Renal pelvis (tissue), 4 donors: ENCODE measurements around the gene SHC2. TPM values are rescaled to one million over a fixed set of nuclear protein-coding genes. Genes with fewer than 3 reads are reported as not detected.
"Not testable (repeated sequence)": the region's sequence is repeated elsewhere in the genome, so short reads cannot be mapped to it uniquely, and the experiment has no call there.

Experiments
- DNase-seq: peaks from one replicate; pipeline ENCODE4 v3.0.0-alpha.2; 2013
- polyA plus RNA-seq, 3 donors: library from polyadenylated mRNA; unstranded; fragments of 120-200 nt; gene quantifications; one replicate each; pipeline ENCODE4 v1.2.1, GENCODE V29; 2013; ENCODE audit not compliant: insufficient read length in 3 of 3

SHC2 gene
- polyA plus RNA-seq, 3 donors = 30.2 to 57.5 (median 36.2) TPM

DNA sequence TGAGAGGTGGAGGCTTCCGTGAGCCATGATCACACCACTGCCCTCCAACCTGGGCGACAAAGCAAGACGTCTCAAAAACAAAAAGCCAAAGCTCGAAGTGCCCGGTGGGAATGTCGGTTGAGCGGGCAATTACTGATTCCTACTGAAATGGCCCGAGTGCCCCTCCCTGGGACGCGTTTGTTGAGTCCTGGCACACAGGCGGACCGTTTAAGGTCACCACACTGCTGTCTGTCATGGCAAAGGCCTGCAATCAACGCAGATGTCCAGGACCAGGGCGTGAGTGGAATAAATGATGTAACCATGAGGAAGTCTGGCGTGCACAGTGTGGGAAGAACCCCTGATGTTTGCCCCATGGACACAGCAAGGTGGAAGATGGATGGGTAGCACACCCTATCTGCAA is 32.7 kb downstream of the SHC2 start:
- DNase-seq = no peak

DNA sequence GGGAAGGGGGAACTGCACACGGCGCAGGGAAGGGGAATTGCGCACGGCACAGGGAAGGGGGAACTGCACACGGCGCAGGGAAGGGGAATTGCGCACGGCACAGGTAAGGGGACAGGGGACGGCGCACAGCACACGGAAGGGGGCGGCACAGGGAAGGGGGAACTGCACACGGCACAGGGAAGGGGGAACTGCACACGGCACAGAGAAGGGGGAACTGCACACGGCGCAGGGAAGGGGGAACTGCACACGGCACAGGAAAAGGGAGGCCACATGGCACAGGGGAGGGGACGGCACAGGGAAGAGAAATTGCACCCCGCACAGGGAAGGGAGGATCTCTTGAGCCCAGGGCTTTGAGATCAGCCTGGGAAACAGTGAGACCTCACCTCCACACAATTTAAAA is 33.2 kb downstream of the SHC2 start:
- DNase-seq = not testable (repeated sequence)

DNA sequence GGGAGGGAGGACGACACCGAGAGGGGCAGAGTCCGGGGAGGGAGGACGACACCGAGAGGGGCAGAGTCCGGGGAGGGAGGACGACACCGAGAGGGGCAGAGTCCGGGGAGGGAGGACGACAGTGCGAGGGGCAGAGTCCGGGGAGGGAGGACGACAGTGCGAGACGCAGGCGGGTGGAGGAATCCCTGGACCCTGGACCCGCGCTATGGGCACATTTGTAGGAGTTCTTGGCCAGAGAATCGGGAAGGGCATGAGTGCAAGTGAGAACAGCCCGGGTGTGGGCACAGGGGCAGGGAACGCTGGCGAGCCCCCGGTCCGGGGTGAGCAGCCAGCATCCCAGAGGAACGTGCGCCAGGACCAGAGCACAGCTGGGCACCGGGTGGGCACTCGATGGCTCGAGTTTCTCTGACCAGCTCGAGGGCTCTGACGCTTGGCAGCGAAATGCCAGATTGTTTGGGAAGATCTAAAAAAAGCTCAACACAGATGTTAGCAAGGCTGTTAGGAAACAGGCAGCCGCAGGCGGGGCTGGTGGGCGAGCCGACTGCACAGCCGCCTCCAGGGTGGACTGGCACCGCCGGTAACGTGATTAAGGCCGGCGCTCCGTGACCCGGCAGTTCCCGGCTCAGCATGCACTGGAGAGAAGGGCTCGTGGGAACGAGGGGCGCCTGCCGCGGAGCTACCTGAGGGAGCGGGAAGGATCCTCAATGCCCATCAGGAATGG is 33.9 kb downstream of the SHC2 start:
- no peak for DNase-seq

DNA sequence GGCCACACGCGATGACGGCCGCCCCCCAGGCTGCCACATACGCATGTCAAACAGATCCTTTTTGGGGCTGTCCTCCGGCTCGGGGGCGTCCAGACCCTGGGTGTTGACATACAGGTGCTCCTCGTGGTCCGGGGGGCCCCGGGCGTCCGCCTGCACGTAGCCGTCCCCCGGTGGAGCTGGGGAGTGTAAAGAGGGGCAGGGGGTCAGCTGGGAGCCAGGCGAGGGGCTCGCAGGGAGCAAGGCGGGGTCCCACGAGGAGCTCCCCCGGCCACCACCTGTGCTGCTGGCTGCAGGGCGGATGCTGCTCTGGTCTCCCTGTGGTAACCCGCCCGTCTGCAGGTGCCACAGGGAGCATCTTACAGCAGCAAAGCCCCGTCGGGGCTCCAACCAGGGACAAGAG is 35.8 kb downstream of the SHC2 start:
- DNase-seq = no peak

GRCh38 chr19:424546-424945 is 36.3 kb downstream of the SHC2 start:
- no peak for DNase-seq

GRCh38 chr19:423691-424466 is 37.0 kb downstream of the SHC2 start:
- no peak for DNase-seq

DNA sequence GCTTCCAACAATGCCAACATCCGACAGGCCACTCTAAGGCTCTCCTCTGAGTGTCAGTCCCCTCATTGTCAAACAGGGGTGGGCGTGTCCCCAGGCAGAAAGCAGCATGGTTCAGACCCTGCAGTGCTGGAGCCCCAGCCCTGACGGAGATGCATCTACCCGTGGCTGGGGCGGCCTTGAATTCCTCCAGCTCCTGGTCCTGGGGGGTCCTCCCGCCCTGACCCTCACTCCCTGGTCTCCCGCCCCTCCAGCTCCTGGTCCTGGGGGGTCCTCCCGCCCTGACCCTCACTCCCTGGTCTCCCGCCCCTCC is 38.0 kb downstream of the SHC2 start:
- DNase-seq = not testable (repeated sequence)

DNA sequence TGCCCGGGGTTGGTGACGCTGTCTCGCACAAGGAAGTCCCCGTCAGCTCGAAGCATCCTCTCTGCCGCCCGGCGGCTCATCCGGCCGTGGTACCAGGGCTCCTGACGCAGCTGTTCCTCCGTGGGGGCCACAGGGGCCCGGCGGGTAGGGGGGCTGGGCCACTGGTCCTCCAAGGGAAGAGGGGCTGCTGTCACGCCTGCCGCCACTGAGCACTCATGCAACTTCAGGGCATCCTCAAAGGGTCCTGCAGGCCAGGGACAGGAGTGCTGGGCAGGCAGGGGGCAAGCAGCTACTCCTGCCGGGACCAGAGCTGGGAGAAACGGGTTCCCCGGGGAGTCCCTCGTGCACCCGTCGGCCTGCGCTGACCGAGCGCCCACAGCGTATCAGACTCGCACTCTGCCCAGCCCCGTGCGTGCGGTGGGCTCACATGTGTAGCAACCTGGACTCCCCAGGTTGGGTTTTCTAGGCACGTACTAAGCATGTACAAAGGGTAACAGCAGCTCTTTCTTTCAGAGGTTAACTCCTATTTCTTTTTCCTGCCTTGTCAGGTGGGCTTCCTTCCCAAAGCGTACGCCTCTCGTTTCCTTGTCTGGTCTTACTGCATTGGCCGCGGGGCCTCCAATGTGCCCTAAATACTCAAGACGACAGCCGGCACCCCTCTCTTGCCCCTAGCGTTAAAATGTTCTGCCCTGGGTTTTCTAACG is 38.5 kb downstream of the SHC2 start:
- DNase-seq = no peak

- no peak for DNase-seq
Observed at GRCh38 chr19:419721-420515, 40.9 kb downstream of the SHC2 start.

DNA sequence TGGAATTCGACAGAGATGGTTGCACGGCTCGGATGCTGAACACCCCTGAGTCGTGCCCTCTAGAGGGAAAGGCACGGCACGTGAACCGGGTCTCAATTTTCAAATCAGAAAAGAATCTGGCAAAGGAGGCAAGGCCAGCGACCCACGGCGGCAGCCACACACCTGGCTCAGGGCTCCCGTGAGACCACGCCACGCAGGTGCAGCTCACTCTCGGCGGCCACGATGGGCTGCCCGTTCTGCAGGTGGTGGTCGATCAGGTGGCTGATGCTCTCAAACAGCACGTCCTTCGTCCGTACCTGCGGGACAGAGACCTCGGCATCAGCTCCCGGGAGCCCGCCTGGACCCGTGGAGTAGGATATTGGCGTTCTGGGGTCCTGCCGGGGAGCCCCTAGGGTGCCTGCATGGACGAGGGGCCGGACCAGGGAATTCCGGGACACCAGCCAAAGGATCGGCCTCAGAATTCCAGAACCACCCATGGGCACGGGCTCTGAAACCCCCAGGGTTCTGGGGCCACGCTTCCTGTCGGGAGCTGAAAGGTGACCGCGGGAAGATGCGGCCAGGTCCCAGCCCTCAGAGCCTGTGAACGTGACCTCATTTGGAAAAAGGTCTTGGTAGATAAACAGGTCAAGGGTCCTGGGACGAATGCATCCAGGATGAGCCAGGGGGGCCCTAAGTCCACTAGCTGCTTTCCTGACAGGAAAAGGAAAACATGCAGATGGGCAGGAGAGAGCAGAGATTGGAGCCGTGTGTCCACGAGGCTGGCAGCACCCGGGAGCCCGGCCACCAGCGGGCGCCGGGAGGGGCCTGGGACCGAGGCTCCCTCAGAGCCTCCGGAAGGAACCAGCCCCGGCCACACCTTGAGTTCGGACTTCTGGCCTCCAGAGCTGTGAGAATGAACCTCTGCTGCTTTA is 41.8 kb downstream of the SHC2 start:
- DNase-seq = no peak

DNA sequence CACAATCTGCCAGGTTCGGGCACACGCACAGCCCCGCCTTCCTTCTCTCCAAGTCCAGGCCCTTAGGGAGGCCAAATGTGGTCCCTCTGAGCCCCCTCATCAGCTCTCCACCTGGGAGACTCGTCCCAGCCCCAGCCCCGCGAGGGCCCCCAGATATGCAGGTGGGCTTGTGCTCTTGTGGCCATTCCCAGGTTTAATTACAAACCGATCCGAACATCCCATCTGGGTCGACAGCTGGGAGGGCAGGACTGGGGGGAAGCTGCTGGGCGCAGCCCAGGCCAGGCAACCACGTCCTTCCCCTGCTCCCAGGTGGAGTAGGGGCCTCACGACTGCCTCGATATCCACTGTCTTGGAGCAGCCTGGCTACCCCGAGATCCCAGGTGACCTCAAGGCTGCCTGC is 44.4 kb downstream of the SHC2 start:
- no peak for DNase-seq

GRCh38 chr19:415292-415691 is 45.5 kb downstream of the SHC2 start:
- DNase-seq = no peak

DNA sequence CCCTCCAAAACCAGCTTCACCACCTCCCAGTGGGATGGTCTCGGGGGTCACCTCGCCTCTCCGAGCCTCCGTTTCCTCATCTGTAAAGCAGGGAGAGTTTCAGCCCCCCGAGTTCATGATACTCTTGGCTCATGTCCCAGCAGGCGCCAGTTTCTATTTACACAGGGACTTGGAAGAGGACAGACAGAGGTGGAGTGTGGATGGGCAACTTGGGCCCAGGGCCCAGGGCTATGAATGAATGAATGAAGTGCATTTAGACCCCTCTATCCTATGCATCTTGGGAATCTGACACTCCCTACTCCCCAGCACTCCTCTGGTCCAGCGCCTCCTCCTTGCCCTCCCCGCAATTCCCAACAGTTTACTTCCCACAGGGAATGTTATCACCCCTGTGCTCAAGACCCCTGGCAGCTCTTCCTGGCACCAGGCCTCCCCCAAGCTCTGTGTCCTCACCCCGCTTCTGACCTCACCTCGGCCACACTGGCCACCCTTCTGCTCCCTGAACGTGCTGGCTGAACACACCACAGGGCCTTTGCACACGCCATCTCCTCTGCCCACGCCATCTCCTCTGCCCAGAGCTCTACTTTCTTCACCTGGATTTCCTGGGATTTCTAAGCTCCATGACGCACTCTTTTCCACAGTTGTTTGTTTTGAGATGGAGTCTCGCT is 46.9 kb downstream of the SHC2 start:
- no peak for DNase-seq

DNA sequence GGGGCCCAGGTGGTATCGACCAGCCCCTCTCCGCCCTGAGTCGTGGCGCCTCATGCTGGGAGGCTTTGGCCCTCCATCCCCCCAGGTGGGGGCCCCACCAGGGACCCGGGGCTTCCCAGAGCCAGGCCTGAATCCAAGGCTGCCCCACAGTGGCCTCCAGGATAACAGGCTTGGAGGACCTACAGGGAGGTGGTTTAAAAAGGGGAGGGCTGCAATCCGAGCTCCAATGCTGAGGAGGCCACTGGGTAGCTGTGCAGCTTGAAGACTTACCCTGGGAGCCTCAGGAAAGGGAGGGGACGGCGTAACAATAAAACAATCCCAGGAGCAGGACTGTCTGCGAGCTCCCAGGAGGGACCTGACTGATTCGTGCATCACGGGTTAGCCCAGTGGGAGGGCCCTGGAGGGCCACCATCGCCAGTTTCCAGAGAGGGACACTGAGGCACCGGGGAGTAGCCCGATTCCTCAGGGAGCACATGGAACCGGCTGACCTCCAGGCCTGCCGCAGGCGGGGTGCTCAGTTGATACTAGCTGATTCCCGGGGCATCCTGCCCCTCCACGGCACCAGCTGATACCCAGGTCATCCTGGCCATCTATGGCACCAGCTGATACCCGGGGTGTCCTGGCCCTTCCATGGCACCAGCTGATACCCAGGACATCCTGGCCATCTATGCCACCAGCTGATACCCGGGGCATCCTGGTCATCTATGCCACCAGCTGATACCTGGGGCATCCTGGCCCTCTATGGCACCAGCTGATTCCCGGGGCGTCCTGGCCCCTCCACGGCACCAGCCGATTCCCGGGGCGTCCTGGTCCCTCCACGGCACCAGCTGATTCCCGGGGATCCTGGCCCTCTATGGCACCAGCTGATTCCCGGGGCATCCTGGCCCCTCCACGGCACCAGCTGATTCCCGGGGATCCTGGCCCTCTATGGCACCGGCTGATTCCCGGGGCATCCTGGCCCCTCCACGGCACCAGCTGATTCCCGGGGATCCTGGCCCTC is 48.2 kb downstream of the SHC2 start:
- DNase-seq = no peak

GRCh38 chr19:411723-412355 is 49.0 kb downstream of the SHC2 start:
- no peak for DNase-seq

- DNase-seq = not testable (repeated sequence)
Observed at GRCh38 chr19:411121-411722, 49.6 kb downstream of the SHC2 start.

- DNase-seq = no peak
Observed at GRCh38 chr19:410243-410781, 50.5 kb downstream of the SHC2 start.
